HG03095 (cell line): Measurements from ENCODE around the gene SEPTIN5.
"Not testable (repeated sequence)": the region's sequence is repeated elsewhere in the genome, so short reads cannot be mapped to it uniquely, and the experiment has no call there.

ENCODE experiments used
- ATAC-seq: cut with Tn5 transposase; IDR thresholded peaks from one replicate; pipeline ENCODE4 v1.9.1; 2021; ENCODE audit warnings: moderate library complexity; ENCODE audit not compliant: unreplicated experiment

The SEPTIN5 gene

GRCh38 chr22:19719050-19719482, 4.8 kb downstream of the SEPTIN5 start:
- ATAC-seq = no peak

- no peak for ATAC-seq
Observed at GRCh38 chr22:19719488-19720021, 5.3 kb downstream of the SEPTIN5 start.

GRCh38 chr22:19720150-19720827, 6.0 kb downstream of the SEPTIN5 start:
- no peak for ATAC-seq

GRCh38 chr22:19720999-19721329, 6.7 kb downstream of the SEPTIN5 start:
- no peak for ATAC-seq

- ATAC-seq = no peak
Observed at GRCh38 chr22:19721330-19722177, 7.3 kb downstream of the SEPTIN5 start.

GRCh38 chr22:19722178-19722981, 8.1 kb downstream of the SEPTIN5 start:
- no peak for ATAC-seq

- no peak for ATAC-seq
Observed at GRCh38 chr22:19722982-19723231, 8.6 kb downstream of the SEPTIN5 start.

- no peak for ATAC-seq
Observed at GRCh38 chr22:19723232-19723982, 9.1 kb downstream of the SEPTIN5 start, which contains the start of gene GP1BB. GP1BB (plus strand) TSS chr22:19723539; CDS start chr22:19723570, 31 bp downstream.

GRCh38 chr22:19723983-19724827, 9.9 kb downstream of the SEPTIN5 start:
- no peak for ATAC-seq

GRCh38 chr22:19724927-19725661, 10.8 kb downstream of the SEPTIN5 start:
- ATAC-seq = no peak

GRCh38 chr22:19726064-19726788, 11.9 kb downstream of the SEPTIN5 start:
- not testable (repeated sequence) for ATAC-seq

GRCh38 chr22:19727310-19728150, 13.2 kb downstream of the SEPTIN5 start:
- no peak for ATAC-seq

GRCh38 chr22:19728271-19728670, 14.0 kb downstream of the SEPTIN5 start:
- no peak for ATAC-seq

GRCh38 chr22:19728836-19729235, 14.5 kb downstream of the SEPTIN5 start:
- ATAC-seq = no peak

GRCh38 chr22:19729507-19729906, 15.2 kb downstream of the SEPTIN5 start:
- no peak for ATAC-seq

GRCh38 chr22:19730198-19730597, 15.9 kb downstream of the SEPTIN5 start:
- no peak for ATAC-seq

GRCh38 chr22:19730655-19731360, 16.5 kb downstream of the SEPTIN5 start:
- no peak for ATAC-seq
